SK-N-MC (cell line): Measurements from ENCODE around the gene ZNF277.

Experiments
- EZH2 ChIP-seq: fragments of 200-600 bp; sonication (generic); IDR thresholded peaks from one replicate; pipeline ENCODE4 v1.6.1; 2017; ENCODE audit warnings: antibody characterized with exemption
- FOXP2 ChIP-seq: optimal IDR thresholded peaks from 2 replicates; pipeline ENCODE3; 2011; ENCODE audit warnings: mild to moderate bottlenecking, moderate library complexity; ENCODE audit not compliant: insufficient read depth; ENCODE audit errors: extremely low read length, control extremely low read depth
- POLR2AphosphoS5 ChIP-seq: IDR thresholded peaks from 2 replicates; pipeline ENCODE4 v1.6.1; 2012; ENCODE audit warnings: mild to moderate bottlenecking, low read depth, low read length, borderline replicate concordance

DNA sequence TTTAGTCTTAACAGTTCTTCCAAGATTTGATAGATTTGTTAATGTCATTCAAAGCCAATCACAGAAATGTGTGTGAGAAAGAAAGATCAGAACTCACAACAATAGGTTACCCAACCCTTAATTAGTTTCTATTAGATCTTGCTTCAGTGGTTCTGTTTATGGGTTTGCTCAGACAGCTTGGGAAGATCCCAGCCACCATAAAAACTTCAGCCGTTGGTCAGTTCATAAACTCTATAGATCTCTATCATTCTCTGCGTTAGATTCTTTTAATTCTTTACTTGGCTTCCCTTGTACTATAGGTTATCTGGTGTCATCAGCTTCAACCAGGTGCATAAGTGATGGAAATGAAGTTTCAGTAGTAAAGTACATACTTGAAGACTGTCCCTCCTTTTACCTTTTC is 54.4 kb downstream of the ZNF277 start:
- TF ChIP-seq EZH2: no peak
- no peak for TF ChIP-seq POLR2AphosphoS5
- no peak for TF ChIP-seq FOXP2
